ENCODE results near the gene ARRB2.
"Not testable (repeated sequence)": the region's sequence is repeated elsewhere in the genome, so short reads cannot be mapped to it uniquely, and the experiment has no call there.

Gene ARRB2

GRCh38 chr17:4693416-4693815, 17.0 kb upstream of the ARRB2 start:
- H3K9me3 Mint-ChIP-seq: peaks cover 3% of the 10 kb centered on the region
- no peak overlapping the region for H3K4me3 Mint-ChIP-seq
- H3K4me1 Mint-ChIP-seq: peaks cover 6% of the 10 kb centered on the region
- no peak overlapping the region for H3K27ac Mint-ChIP-seq
- no peaks in the 10 kb centered on the region for H3K27me3 Mint-ChIP-seq (ENCODE audit: low read depth)
- TF ChIP-seq CTCF (IDR thresholded peaks at IDR 0.05; ENCODE audit: unreplicated experiment in 3 of 3): no peak
- H3K36me3 Mint-ChIP-seq (ENCODE audit: low read depth): peaks cover 61% of the 10 kb centered on the region

- no peak for TF ChIP-seq CTCF (IDR thresholded peaks at IDR 0.05; ENCODE audit: unreplicated experiment in 3 of 3)
- no peaks in the 10 kb centered on the region for H3K9me3 Mint-ChIP-seq
- peaks cover 31% of the 10 kb centered on the region for H3K36me3 Mint-ChIP-seq (ENCODE audit: low read depth)
- no peak overlapping the region for H3K4me3 Mint-ChIP-seq
- no peak overlapping the region for H3K27ac Mint-ChIP-seq
- peaks cover 12% of the 10 kb centered on the region for H3K4me1 Mint-ChIP-seq
- H3K27me3 Mint-ChIP-seq (ENCODE audit: low read depth): no peaks in the 10 kb centered on the region
These were observed 14.0 kb upstream of the ARRB2 start for GRCh38 chr17:4696437-4696805.

- Mint-ChIP-seq H3K4me1 (peaks cover 25% of the 10 kb centered on the region), H3K36me3 (ENCODE audit: low read depth) (peaks cover 15% of the 10 kb centered on the region), H3K4me3 (peak overlapping the region in 1 of 3 experiments; percentile 47)
- not testable (repeated sequence) for H3K27ac Mint-ChIP-seq; H3K27me3 Mint-ChIP-seq (ENCODE audit: low read depth); H3K9me3 Mint-ChIP-seq
These were observed 10.9 kb upstream of the ARRB2 start for GRCh38 chr17:4699401-4700056.

- Mint-ChIP-seq H3K4me1 (peaks cover 25% of the 10 kb centered on the region), H3K36me3 (ENCODE audit: low read depth) (peaks cover 10% of the 10 kb centered on the region), H3K4me3 (peak overlapping the region; percentile 93 to 96 (median 94)), H3K27ac (peak overlapping the region in 1 of 3 experiments; percentile 16), H3K27me3 (ENCODE audit: low read depth) (no peaks in the 10 kb centered on the region), H3K9me3 (no peaks in the 10 kb centered on the region)
- no peak for TF ChIP-seq CTCF (IDR thresholded peaks at IDR 0.05; ENCODE audit: unreplicated experiment in 3 of 3)
These were observed 9.3 kb upstream of the ARRB2 start for GRCh38 chr17:4701116-4701515.

- no peak for TF ChIP-seq CTCF (IDR thresholded peaks at IDR 0.05; ENCODE audit: unreplicated experiment in 3 of 3)
- no peaks in the 10 kb centered on the region for H3K36me3 Mint-ChIP-seq (ENCODE audit: low read depth)
- H3K4me1 Mint-ChIP-seq: peaks cover 25% of the 10 kb centered on the region
- no peaks in the 10 kb centered on the region for H3K9me3 Mint-ChIP-seq
- H3K27ac Mint-ChIP-seq: peak overlapping the region; percentile 1 to 45 (median 7)
- no peaks in the 10 kb centered on the region for H3K27me3 Mint-ChIP-seq (ENCODE audit: low read depth)
- peak overlapping the region; percentile 93 to 96 (median 94) for H3K4me3 Mint-ChIP-seq
These were observed 7.1 kb upstream of the ARRB2 start for GRCh38 chr17:4703330-4703691.

- H3K9me3 Mint-ChIP-seq; H3K27me3 Mint-ChIP-seq (ENCODE audit: low read depth): not testable (repeated sequence)
- peak overlapping the region; percentile 93 to 96 (median 94) for H3K4me3 Mint-ChIP-seq
These were observed 5.9 kb upstream of the ARRB2 start for GRCh38 chr17:4704574-4704907.

GRCh38 chr17:4704991-4705390, 5.4 kb upstream of the ARRB2 start:
- Mint-ChIP-seq H3K4me1 (peaks cover 29% of the 10 kb centered on the region), H3K27me3 (ENCODE audit: low read depth) (no peaks in the 10 kb centered on the region), H3K27ac (peak overlapping the region in 2 of 3 experiments; percentile 66 to 96), H3K36me3 (ENCODE audit: low read depth) (no peaks in the 10 kb centered on the region), H3K4me3 (peak overlapping the region; percentile 93 to 96 (median 94)), H3K9me3 (no peaks in the 10 kb centered on the region)
- TF ChIP-seq CTCF (IDR thresholded peaks at IDR 0.05; ENCODE audit: unreplicated experiment in 3 of 3): no peak

More at GRCh38 chr17:4704574-4704907, 5.9 kb upstream of the ARRB2 start:
- Mint-ChIP-seq H3K27ac (peak overlapping the region in 2 of 3 experiments; percentile 89 to 96), H3K4me1 (peaks cover 26% of the 10 kb centered on the region)
- not testable (repeated sequence) for H3K36me3 Mint-ChIP-seq (ENCODE audit: low read depth)
